ENCODE measurements around the gene MS4A4E. TPM values are rescaled to one million over a fixed set of nuclear protein-coding genes. Genes with fewer than 3 reads are reported as not detected.

Gene MS4A4E
- total and polyA plus RNA-seq, 2 of the 13 experiments (the other 11 are each of a cell fraction or from before 2014, with no cell fraction given) = not detected

- no peak overlapping the region for H3K27ac ChIP-seq (ENCODE audit: extremely low read length, insufficient read depth, low read length)
- H3K4me3 ChIP-seq (replicated peaks in 1 of 3; ENCODE audit: insufficient read depth in 1 of 3, low read depth in 2 of 3, low read length in 3 of 3) = no peak overlapping the region
- no peaks in the 10 kb centered on the region for H3K36me3 ChIP-seq (replicated peaks in 1 of 2; ENCODE audit: control insufficient read depth in 1 of 2, insufficient read depth in 2 of 2, low read length in 2 of 2)
- H4K20me1 ChIP-seq (ENCODE audit: insufficient read depth, low read length) = no peaks in the 10 kb centered on the region
- H3K9ac ChIP-seq (ENCODE audit: insufficient read depth, low read depth, low read length) = no peak overlapping the region
- BruUV-seq (replicated peaks) = no TSS peak
- ATAC-seq (no peak), DNase-seq (ENCODE audit: low spot score) (no peak), FAIRE-seq (no peak)
- no peaks in the 10 kb centered on the region for H3K9me3 ChIP-seq (ENCODE audit: low read length)
- ChIA-PET CTCF (ENCODE audit: low intra/inter-chr PET ratio, low total read pairs) (no interaction called here), POLR2A (no interaction called here)
- no peak overlapping the region for H3K4me2 ChIP-seq (ENCODE audit: low read depth, low read length)
- no peaks in the 10 kb centered on the region; a peak in 1 of 5 replicates for H3K27me3 ChIP-seq (ENCODE audit: control insufficient read depth in 1 of 2, insufficient read depth in 2 of 2, low read length in 2 of 2)
- H3K79me2 ChIP-seq (ENCODE audit: insufficient read depth, low read length) = no peaks in the 10 kb centered on the region
- in situ Hi-C loops (cut with HindIII; ENCODE audit: extremely low pct_ligation_motif_present, low pct_unique_long_range_greater_than_20kb) (no loop called here), intact Hi-C loops (cut with micrococcal nuclease; ENCODE audit: unreplicated experiment) (no loop called here)
- 2% methylated on average over 2 of the region's 2 CpGs for WGBS (ENCODE audit: low lambda C conversion rate)
- H3K4me1 ChIP-seq (ENCODE audit: insufficient read depth, low read length) = no peaks in the 10 kb centered on the region
- TF ChIP-seq ZNF703 (CRISPR knock-in tag; IDR thresholded peaks at IDR 0.05; ENCODE audit: borderline replicate concordance) (no peak), ZNF609 (CRISPR knock-in tag; IDR thresholded peaks at IDR 0.05; ENCODE audit: borderline replicate concordance) (no peak), SNAI1 (CRISPR knock-in tag; IDR thresholded peaks at IDR 0.05; ENCODE audit: borderline replicate concordance) (no peak), MTF1 (CRISPR knock-in tag; IDR thresholded peaks at IDR 0.05) (no peak), ZBTB43 (CRISPR knock-in tag; conservative IDR thresholded peaks at IDR 0.05) (no peak), TARDBP (CRISPR knock-in tag; IDR thresholded peaks at IDR 0.05) (no peak), ZFX (CRISPR knock-in tag; IDR thresholded peaks at IDR 0.05; ENCODE audit: low read depth) (no peak), ZNF414 (CRISPR knock-in tag; IDR thresholded peaks at IDR 0.05) (no peak)
- H2AFZ ChIP-seq (ENCODE audit: low read length) = no peak overlapping the region
Measured at GRCh38 chr11:60159284-60159683, 83.7 kb downstream of the MS4A4E start.

All from HepG2 (cell line).